Spleen (tissue), 11 donors: ENCODE measurements around the gene CTXND1. TPM values are rescaled to one million over a fixed set of nuclear protein-coding genes. Genes with fewer than 3 reads are reported as not detected.

Experiments used
- DNase-seq: peaks from one replicate; pipeline ENCODE4 v3.0.0-alpha.2; 2020
- H3K27ac ChIP-seq, 8 donors: fragments of 200-600 bp; sonication (generic) in 7 of 8; 1 replicate in 4 of 8; 2 replicates in 4 of 8; pipeline versions ENCODE4 v1.5.0 to v1.8.0; 2016 to 2021; ENCODE audit warnings: inconsistent platforms in 4 of 8, mild to moderate bottlenecking in 4 of 8, moderate library complexity in 1 of 8
- H3K27me3 ChIP-seq, 7 donors: fragments of 200-600 bp; sonication (generic) in 6 of 7; replicated peaks in 1 of 7; 1 replicate in 4 of 7; 2 replicates in 3 of 7; pipeline versions ENCODE4 v1.5.0 to v1.8.0; 2016 to 2021; ENCODE audit warnings: inconsistent platforms in 3 of 7, mild to moderate bottlenecking in 1 of 7
- H3K36me3 ChIP-seq, 6 donors: fragments of 200-600 bp; sonication (generic) in 5 of 6; 1 replicate in 4 of 6; 2 replicates in 2 of 6; pipeline versions ENCODE4 v1.5.0 to v1.8.0; 2016 to 2021; ENCODE audit warnings: inconsistent platforms in 2 of 6
- H3K4me1 ChIP-seq, 6 donors: fragments of 200-600 bp; sonication (generic) in 5 of 6; 1 replicate in 3 of 6; 2 replicates in 3 of 6; pipeline versions ENCODE4 v1.5.0 to v1.8.0; 2016 to 2021; ENCODE audit warnings: inconsistent platforms in 3 of 6
- H3K4me3 ChIP-seq, 8 donors: fragments of 200-600 bp; sonication (generic) in 7 of 8; 1 replicate in 4 of 8; 2 replicates in 4 of 8; pipeline versions ENCODE4 v1.5.0 to v1.8.0; 2016 to 2021; ENCODE audit warnings: inconsistent platforms in 4 of 8, mild to moderate bottlenecking in 4 of 8, moderate library complexity in 2 of 8
- H3K9me3 ChIP-seq, 8 donors: fragments of 200-600 bp; sonication (generic) in 7 of 8; 1 replicate in 4 of 8; 2 replicates in 4 of 8; pipeline versions ENCODE4 v1.5.0 to v1.8.0; 2016 to 2021; ENCODE audit warnings: inconsistent platforms in 4 of 8
- POLR2A ChIP-seq, 3 donors: fragments of 450-650 bp; IDR thresholded peaks; one replicate each; pipeline ENCODE4 v1.5.1; 2017; ENCODE audit warnings: antibody characterized with exemption in 3 of 3, mild to moderate bottlenecking in 1 of 3
- POLR2AphosphoS5 ChIP-seq, 3 donors: sonication (generic); formaldehyde crosslinking; IDR thresholded peaks; one replicate each; pipeline ENCODE4 v1.5.1; 2017; ENCODE audit warnings: antibody characterized with exemption in 3 of 3
- WGBS, 5 donors: extraction: QIAGEN DNeasy Blood & Tissue Kit in 3 of 5; methylation state at CpG; one replicate each; pipeline versions ENCODE4 v1.1.5 to v1.1.7; 2013 to 2018; 5-methylcytosine and 5-hydroxymethylcytosine counted together
- intact Hi-C: fragments of 100-400 bp; cut with DNase I; formaldehyde crosslinking; loops from one replicate; pipeline ENCODE4 v1.15.0; 2023; ENCODE audit warnings: low total_unique reads
- polyA plus RNA-seq, 3 donors: library from polyadenylated mRNA; stranded (reverse); fragments of 200-250 nt; gene quantifications; one replicate each; pipeline ENCODE4 v1.2.1, GENCODE V29; 2013
- total RNA-seq, 7 donors: library from RNA; depleted of rRNA in 3 of 7; stranded (reverse); fragments of >200 nt in 3 of 7; fragmentation: NEBNext Ultra II Directional in 4 of 7; extraction: Animal tissue kit (Norgen Biotek cat#: 25700) in 4 of 7; gene quantifications; one replicate each; pipeline versions ENCODE4 v1.1.0 to v1.2.1, GENCODE V29; 2016 to 2021
- TF ChIP-seq, protein P1 (sequence below), 11 experiments: fragments of 200-600 bp in 7 of 11; fragments of 450-650 bp in 4 of 11; sonication (generic) in 4 of 11; IDR thresholded peaks in 8 of 11; conservative IDR thresholded peaks in 3 of 11; 1 replicate in 7 of 11; 2 replicates in 4 of 11; pipeline versions ENCODE4 v1.4.0 to v1.8.0; 2016 to 2021; ENCODE audit warnings: antibody characterized with exemption in 11 of 11, inconsistent platforms in 4 of 11, mild to moderate bottlenecking in 1 of 11
- donor health status: healthy with polysubstance abuse.
- donor health status: DM: no; HTN: no; CAD: no; lungs with moderate emphysema.
- donor health status: DM: no; HTN: no; CAD: no.
- donor health status: Bipolar disorder and iron deficiency.
- donor health status: healthy.
- donor health status: DM: no; HTN: no; CAD: no.
- donor health status: DM: yes; HTN: yes; CAD: no.

CTXND1 gene
- total and polyA plus RNA-seq, 10 donors: 0.20 to 5.2 (median 1.4) TPM

DNA sequence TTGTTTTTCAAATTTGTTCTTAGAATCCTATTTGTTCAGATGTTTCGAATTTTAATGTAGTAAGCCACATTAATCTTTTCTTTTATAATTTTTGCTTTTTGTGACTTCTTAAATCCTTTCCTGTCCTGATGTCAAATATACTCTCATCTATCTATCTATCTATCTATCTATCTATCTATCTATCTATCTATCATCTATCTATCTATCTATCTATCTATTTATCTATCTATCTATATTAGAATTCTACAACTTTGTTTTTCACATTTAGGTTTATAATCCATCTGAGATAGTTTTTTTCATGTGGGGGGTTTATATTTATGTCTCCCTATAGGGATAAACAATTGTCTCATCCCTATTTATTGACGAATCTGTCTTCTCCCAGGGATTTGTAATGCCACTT, 32.1 kb downstream of the CTXND1 start:
- intact Hi-C loops: no loop called here
- DNase-seq: no peak
- WGBS, 5 donors: 75 to 95% (median 92%) methylated on average over 2 of the region's 2 CpGs
- H3K4me3 ChIP-seq: no peak overlapping the region
- no peaks in the 10 kb centered on the region for H3K9me3 ChIP-seq
- H3K27ac ChIP-seq: no peak overlapping the region
- H3K4me1 ChIP-seq: no peaks in the 10 kb centered on the region
- TF ChIP-seq, protein P1, sequence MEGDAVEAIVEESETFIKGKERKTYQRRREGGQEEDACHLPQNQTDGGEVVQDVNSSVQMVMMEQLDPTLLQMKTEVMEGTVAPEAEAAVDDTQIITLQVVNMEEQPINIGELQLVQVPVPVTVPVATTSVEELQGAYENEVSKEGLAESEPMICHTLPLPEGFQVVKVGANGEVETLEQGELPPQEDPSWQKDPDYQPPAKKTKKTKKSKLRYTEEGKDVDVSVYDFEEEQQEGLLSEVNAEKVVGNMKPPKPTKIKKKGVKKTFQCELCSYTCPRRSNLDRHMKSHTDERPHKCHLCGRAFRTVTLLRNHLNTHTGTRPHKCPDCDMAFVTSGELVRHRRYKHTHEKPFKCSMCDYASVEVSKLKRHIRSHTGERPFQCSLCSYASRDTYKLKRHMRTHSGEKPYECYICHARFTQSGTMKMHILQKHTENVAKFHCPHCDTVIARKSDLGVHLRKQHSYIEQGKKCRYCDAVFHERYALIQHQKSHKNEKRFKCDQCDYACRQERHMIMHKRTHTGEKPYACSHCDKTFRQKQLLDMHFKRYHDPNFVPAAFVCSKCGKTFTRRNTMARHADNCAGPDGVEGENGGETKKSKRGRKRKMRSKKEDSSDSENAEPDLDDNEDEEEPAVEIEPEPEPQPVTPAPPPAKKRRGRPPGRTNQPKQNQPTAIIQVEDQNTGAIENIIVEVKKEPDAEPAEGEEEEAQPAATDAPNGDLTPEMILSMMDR (IDR thresholded peaks at IDR 0.05 in 8 of 11, conservative IDR thresholded peaks at IDR 0.05 in 3 of 11): no peak
- TF ChIP-seq POLR2A (IDR thresholded peaks at IDR 0.05) (no peak), POLR2AphosphoS5 (IDR thresholded peaks at IDR 0.05) (no peak)
- H3K36me3 ChIP-seq: no peaks in the 10 kb centered on the region
- peaks cover 0 to 10% (median 0%) of the 10 kb centered on the region in 7 donors for H3K27me3 ChIP-seq

DNA sequence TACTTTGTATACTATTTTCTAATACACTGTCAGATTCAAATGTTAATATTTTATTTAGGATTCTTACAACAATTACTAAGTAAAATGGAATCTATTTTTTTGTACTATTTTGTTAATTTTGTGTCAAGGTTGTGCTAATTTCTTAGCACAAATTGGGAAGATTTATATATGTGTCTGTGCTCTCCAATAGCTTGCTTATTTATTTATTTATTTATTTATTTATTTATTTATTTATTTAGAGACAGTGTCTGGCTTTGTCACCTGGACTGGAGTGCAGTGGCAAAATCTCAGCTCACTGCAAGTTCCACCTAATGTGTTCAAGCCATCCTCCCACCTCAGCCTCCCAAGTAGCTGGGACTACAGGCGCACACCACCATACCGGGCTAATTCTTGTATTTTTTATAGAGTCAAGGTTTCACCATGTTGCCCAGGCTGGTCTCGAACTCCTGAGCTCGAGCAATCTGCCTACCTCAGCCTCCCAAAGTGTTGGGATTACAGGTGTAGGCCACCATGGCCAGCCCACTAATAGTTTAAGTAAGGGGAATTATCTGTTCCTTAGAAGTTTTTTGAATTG, 34.6 kb downstream of the CTXND1 start:
- Histone ChIP-seq H3K9me3 (peaks cover 0 to 7% (median 0%) of the 10 kb centered on the region in 8 donors), H3K27me3 (peaks cover 0 to 7% (median 0%) of the 10 kb centered on the region in 7 donors), H3K36me3 (no peaks in the 10 kb centered on the region), H3K4me3 (no peak overlapping the region), H3K4me1 (no peaks in the 10 kb centered on the region), H3K27ac (no peak overlapping the region)
- intact Hi-C loops: no loop called here
- DNase-seq: no peak
- no peak for TF ChIP-seq POLR2AphosphoS5 (IDR thresholded peaks at IDR 0.05)
- TF ChIP-seq, protein P1 (IDR thresholded peaks at IDR 0.05 in 8 of 11, conservative IDR thresholded peaks at IDR 0.05 in 3 of 11): no peak
- no peak for TF ChIP-seq POLR2A (IDR thresholded peaks at IDR 0.05)
- WGBS, 5 donors: 79 to 88% (median 87%) methylated on average over 4 of the region's 4 CpGs

DNA sequence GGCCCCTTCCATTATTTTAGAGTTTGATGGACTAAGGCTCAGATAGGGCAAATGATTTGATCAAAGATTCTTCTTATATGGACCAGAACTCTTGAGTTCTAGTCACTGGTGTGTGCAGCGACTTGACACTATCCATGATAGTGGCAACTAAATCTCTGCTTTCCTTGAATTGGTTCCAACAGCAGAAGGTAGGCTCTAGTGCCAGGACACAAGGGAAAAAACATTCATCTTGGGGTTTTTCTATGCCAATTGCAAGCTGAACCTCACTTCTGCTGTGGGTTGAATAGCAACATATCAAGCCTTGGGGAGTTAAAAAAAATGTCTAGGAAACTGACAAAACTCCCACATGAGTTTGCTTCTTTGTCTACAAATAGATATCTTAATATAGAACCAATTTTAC, 35.1 kb downstream of the CTXND1 start:
- WGBS, 5 donors: 86 to 98% (median 91%) methylated on average over 1 of the region's 1 CpG
- intact Hi-C loops: no loop called here
- Histone ChIP-seq H3K9me3 (peaks cover 0 to 7% (median 0%) of the 10 kb centered on the region in 8 donors), H3K27me3 (peaks cover 0 to 7% (median 0%) of the 10 kb centered on the region in 7 donors), H3K4me1 (no peaks in the 10 kb centered on the region), H3K27ac (no peak overlapping the region), H3K36me3 (no peaks in the 10 kb centered on the region), H3K4me3 (no peak overlapping the region)
- DNase-seq: no peak
- TF ChIP-seq, protein P1 (IDR thresholded peaks at IDR 0.05 in 8 of 11, conservative IDR thresholded peaks at IDR 0.05 in 3 of 11): no peak
- TF ChIP-seq POLR2AphosphoS5 (IDR thresholded peaks at IDR 0.05) (no peak), POLR2A (IDR thresholded peaks at IDR 0.05) (no peak)

DNA sequence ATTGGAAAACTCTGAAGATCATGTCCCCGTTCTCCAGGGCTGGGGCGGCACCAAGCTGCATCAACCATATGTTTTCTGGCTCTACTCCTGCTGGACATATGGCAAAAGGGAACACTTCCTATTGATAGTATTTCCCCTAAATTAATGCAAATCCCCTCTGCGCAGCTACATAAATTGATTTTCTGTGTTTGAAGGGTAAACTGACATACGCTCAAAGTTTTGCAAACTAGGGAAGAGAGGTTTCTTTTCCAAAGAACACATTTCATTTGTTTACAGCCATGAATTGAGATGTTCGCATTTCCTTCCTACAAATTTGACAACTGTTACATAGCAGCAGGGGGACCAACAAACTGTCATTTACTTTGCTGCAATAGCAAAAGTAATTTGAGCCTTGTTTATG, 35.9 kb downstream of the CTXND1 start:
- 90 to 96% (median 95%) methylated on average over 5 of the region's 5 CpGs for WGBS, 5 donors
- Histone ChIP-seq H3K27ac (no peak overlapping the region), H3K27me3 (peaks cover 0 to 1% (median 0%) of the 10 kb centered on the region in 7 donors), H3K4me1 (no peaks in the 10 kb centered on the region), H3K4me3 (no peak overlapping the region), H3K36me3 (no peaks in the 10 kb centered on the region), H3K9me3 (peaks cover 0 to 7% (median 0%) of the 10 kb centered on the region in 8 donors)
- intact Hi-C loops: no loop called here
- no peak for TF ChIP-seq POLR2AphosphoS5 (IDR thresholded peaks at IDR 0.05)
- TF ChIP-seq POLR2A (IDR thresholded peaks at IDR 0.05): no peak
- TF ChIP-seq, protein P1 (IDR thresholded peaks at IDR 0.05 in 8 of 11, conservative IDR thresholded peaks at IDR 0.05 in 3 of 11): no peak
- DNase-seq: no peak
